Mesendoderm (in vitro differentiated cells): ENCODE data around the gene ZNF341.

Experiments used
- DNase-seq: peaks from one replicate; pipeline ENCODE4 v3.0.0; 2013
- H2AK5ac ChIP-seq: 2 replicates; pipeline ENCODE4 v1.6.1; 2013; ENCODE audit warnings: low read length, inconsistent platforms
- H2BK120ac ChIP-seq: 2 replicates; pipeline ENCODE4 v1.6.1; 2013; ENCODE audit warnings: low read depth, mild to moderate bottlenecking, low read length, moderate library complexity, mixed read lengths
- H2BK15ac ChIP-seq: replicated peaks from 2 replicates; pipeline ENCODE4 v1.6.1; 2013; ENCODE audit warnings: low read depth, mild to moderate bottlenecking, moderate library complexity
- H2BK5ac ChIP-seq: 2 replicates; pipeline ENCODE4 v1.6.1; 2013; ENCODE audit warnings: low read length, inconsistent platforms
- H3K18ac ChIP-seq: 2 replicates; pipeline ENCODE4 v1.6.1; 2013; ENCODE audit warnings: mild to moderate bottlenecking, low read length, mixed read lengths
- H3K23ac ChIP-seq: one replicate; pipeline ENCODE4 v1.6.1; 2013; ENCODE audit warnings: low read length
- H3K27ac ChIP-seq: 2 replicates; pipeline ENCODE4 v1.5.1; 2013; ENCODE audit warnings: low read depth, mild to moderate bottlenecking, inconsistent platforms, low read length, moderate library complexity
- H3K27me3 ChIP-seq: 2 replicates; pipeline ENCODE4 v1.6.1; 2013; ENCODE audit warnings: low read length, control low read depth, mild to moderate bottlenecking, inconsistent platforms; ENCODE audit not compliant: insufficient read depth, poor library complexity
- H3K36me3 ChIP-seq: 2 replicates; pipeline ENCODE4 v1.6.1; 2013; ENCODE audit warnings: low read length, inconsistent platforms; ENCODE audit not compliant: control insufficient read depth, insufficient read depth
- H3K4ac ChIP-seq: one replicate; pipeline ENCODE4 v1.6.1; 2013; ENCODE audit warnings: low read depth, mild to moderate bottlenecking, low read length, moderate library complexity
- H3K4me1 ChIP-seq: 2 replicates; pipeline ENCODE4 v1.6.1; 2013; ENCODE audit warnings: low read depth, low read length, inconsistent platforms; ENCODE audit not compliant: control insufficient read depth
- H3K4me2 ChIP-seq: 2 replicates; pipeline ENCODE4 v1.6.1; 2013; ENCODE audit warnings: low read length
- H3K4me3 ChIP-seq: 2 replicates; pipeline ENCODE4 v1.5.1; 2013; ENCODE audit warnings: mild to moderate bottlenecking, low read length
- H3K56ac ChIP-seq: one replicate; pipeline ENCODE4 v1.6.1; 2013; ENCODE audit warnings: low read length
- H3K79me1 ChIP-seq: 2 replicates; pipeline ENCODE4 v1.6.1; 2013; ENCODE audit warnings: low read length, inconsistent platforms
- H3K79me2 ChIP-seq: 2 replicates; pipeline ENCODE4 v1.6.1; 2013; ENCODE audit warnings: mild to moderate bottlenecking, low read length; ENCODE audit not compliant: control insufficient read depth, insufficient read depth
- H3K9ac ChIP-seq: 2 replicates; pipeline ENCODE4 v1.6.1; 2013; ENCODE audit warnings: low read length, inconsistent platforms
- H4K5ac ChIP-seq: one replicate; pipeline ENCODE4 v1.6.1; 2013; ENCODE audit warnings: low read length
- H4K8ac ChIP-seq: one replicate; pipeline ENCODE4 v1.6.1; 2013; ENCODE audit warnings: low read depth, mild to moderate bottlenecking, control low read depth, low read length, moderate library complexity
- WGBS: extraction: QIAGEN DNeasy Blood & Tissue Kit; methylation state at CpG from one replicate; pipeline ENCODE4 v1.1.7; 2013; ENCODE audit warnings: low lambda C conversion rate, missing lambda C conversion rate; ENCODE audit not compliant: insufficient coverage; ENCODE audit errors: extremely low coverage; 5-methylcytosine and 5-hydroxymethylcytosine counted together

The ZNF341 gene

GRCh38 chr20:33772439-33772838 lies 40.6 kb downstream of the ZNF341 start:
- H3K4me1 ChIP-seq: no peaks in the 10 kb centered on the region
- H3K9ac ChIP-seq: no peak overlapping the region
- H3K79me1 ChIP-seq: no peaks in the 10 kb centered on the region
- H3K36me3 ChIP-seq: no peaks in the 10 kb centered on the region
- no CpG with 5 or more reads among the region's 3 CpGs for WGBS
- no peak overlapping the region for H2BK15ac ChIP-seq
- no peak overlapping the region for H3K18ac ChIP-seq
- no peak overlapping the region for H4K5ac ChIP-seq
- no peaks in the 10 kb centered on the region for H3K79me2 ChIP-seq
- H3K23ac ChIP-seq: no peak overlapping the region
- H3K4me2 ChIP-seq: no peak overlapping the region
- H2AK5ac ChIP-seq: no peak overlapping the region
- no peak overlapping the region for H3K27ac ChIP-seq
- no peak for DNase-seq
- H2BK120ac ChIP-seq: no peak overlapping the region
- H2BK5ac ChIP-seq: no peak overlapping the region
- H3K4me3 ChIP-seq: no peak overlapping the region
- no peak overlapping the region for H4K8ac ChIP-seq
- H3K4ac ChIP-seq: no peak overlapping the region
- H3K27me3 ChIP-seq: no peaks in the 10 kb centered on the region
- no peak overlapping the region for H3K56ac ChIP-seq

GRCh38 chr20:33773412-33774089 lies 41.8 kb downstream of the ZNF341 start:
- Histone ChIP-seq H3K18ac (no peak overlapping the region), H3K4ac (no peak overlapping the region), H3K4me3 (no peak overlapping the region), H2AK5ac (no peak overlapping the region), H3K4me1 (no peaks in the 10 kb centered on the region), H3K9ac (no peak overlapping the region), H3K56ac (no peak overlapping the region), H3K4me2 (no peak overlapping the region), H4K8ac (no peak overlapping the region), H2BK120ac (no peak overlapping the region), H3K79me2 (no peaks in the 10 kb centered on the region), H3K27me3 (no peaks in the 10 kb centered on the region), H3K79me1 (no peaks in the 10 kb centered on the region), H3K36me3 (no peaks in the 10 kb centered on the region), H3K23ac (no peak overlapping the region), H4K5ac (no peak overlapping the region), H3K27ac (no peak overlapping the region), H2BK5ac (no peak overlapping the region), H2BK15ac (no peak overlapping the region)
- no peak for DNase-seq
- no CpG with 5 or more reads among the region's 2 CpGs for WGBS

- H3K36me3 ChIP-seq: no peaks in the 10 kb centered on the region
- DNase-seq: no peak
- H4K8ac ChIP-seq: no peak overlapping the region
- H3K27ac ChIP-seq: no peak overlapping the region
- no peak overlapping the region for H2BK5ac ChIP-seq
- H3K18ac ChIP-seq: no peak overlapping the region
- H3K9ac ChIP-seq: no peak overlapping the region
- no peak overlapping the region for H2BK15ac ChIP-seq
- WGBS: no CpG with 5 or more reads among the region's 2 CpGs
- no peak overlapping the region for H3K4me3 ChIP-seq
- H3K4ac ChIP-seq: no peak overlapping the region
- no peaks in the 10 kb centered on the region for H3K79me2 ChIP-seq
- H3K27me3 ChIP-seq: no peaks in the 10 kb centered on the region
- peaks cover 4% of the 10 kb centered on the region for H3K4me1 ChIP-seq
- no peak overlapping the region for H2AK5ac ChIP-seq
- H3K4me2 ChIP-seq: no peak overlapping the region
- no peak overlapping the region for H4K5ac ChIP-seq
- H2BK120ac ChIP-seq: no peak overlapping the region
- no peaks in the 10 kb centered on the region for H3K79me1 ChIP-seq
- H3K23ac ChIP-seq: no peak overlapping the region
- no peak overlapping the region for H3K56ac ChIP-seq
Measured at GRCh38 chr20:33777816-33778215, 46.0 kb downstream of the ZNF341 start.

- Histone ChIP-seq H3K56ac (no peak overlapping the region), H3K4me2 (no peak overlapping the region), H3K4ac (no peak overlapping the region), H2BK15ac (no peak overlapping the region), H3K18ac (no peak overlapping the region), H4K8ac (no peak overlapping the region), H3K27me3 (no peaks in the 10 kb centered on the region), H3K23ac (no peak overlapping the region), H3K79me2 (no peaks in the 10 kb centered on the region), H2AK5ac (no peak overlapping the region), H3K79me1 (no peaks in the 10 kb centered on the region), H3K4me3 (no peak overlapping the region), H3K4me1 (peaks cover 4% of the 10 kb centered on the region), H2BK5ac (no peak overlapping the region), H3K27ac (no peak overlapping the region), H3K36me3 (no peaks in the 10 kb centered on the region), H3K9ac (no peak overlapping the region), H2BK120ac (no peak overlapping the region), H4K5ac (no peak overlapping the region)
- no peak for DNase-seq
- no CpG with 5 or more reads among the region's 4 CpGs for WGBS
Measured at GRCh38 chr20:33781133-33781532, 49.3 kb downstream of the ZNF341 start.

DNA sequence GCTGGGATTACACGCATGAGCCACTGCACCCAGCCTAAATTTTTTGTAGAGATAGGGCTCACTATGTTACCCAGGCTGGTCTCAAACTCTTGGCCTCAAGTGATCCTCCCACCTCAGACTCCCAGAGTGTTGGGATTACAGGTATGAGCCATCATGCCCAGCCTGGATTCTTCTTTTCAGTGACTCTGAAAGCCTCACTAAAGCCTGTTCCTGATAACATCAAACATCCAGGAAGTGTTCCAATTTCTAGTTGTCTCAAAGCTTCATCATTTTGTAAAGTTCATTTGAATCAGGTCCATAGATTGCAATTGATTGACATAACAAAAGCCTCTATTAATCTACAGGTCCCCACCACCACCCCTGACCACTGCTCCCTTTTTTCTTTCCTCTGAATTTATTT lies 50.1 kb downstream of the ZNF341 start:
- peaks cover 4% of the 10 kb centered on the region for H3K4me1 ChIP-seq
- H4K8ac ChIP-seq: no peak overlapping the region
- no peak overlapping the region for H3K9ac ChIP-seq
- H3K4me2 ChIP-seq: no peak overlapping the region
- no peak overlapping the region for H2BK120ac ChIP-seq
- DNase-seq: no peak
- no peaks in the 10 kb centered on the region for H3K79me2 ChIP-seq
- WGBS: no CpG with 5 or more reads among the region's 1 CpG
- no peak overlapping the region for H3K56ac ChIP-seq
- H3K79me1 ChIP-seq: no peaks in the 10 kb centered on the region
- no peak overlapping the region for H3K27ac ChIP-seq
- H3K18ac ChIP-seq: no peak overlapping the region
- no peak overlapping the region for H3K4ac ChIP-seq
- H3K23ac ChIP-seq: no peak overlapping the region
- H2BK5ac ChIP-seq: no peak overlapping the region
- no peak overlapping the region for H3K4me3 ChIP-seq
- no peaks in the 10 kb centered on the region for H3K36me3 ChIP-seq
- no peak overlapping the region for H4K5ac ChIP-seq
- H2AK5ac ChIP-seq: no peak overlapping the region
- H2BK15ac ChIP-seq: no peak overlapping the region
- H3K27me3 ChIP-seq: no peaks in the 10 kb centered on the region

GRCh38 chr20:33783256-33783655 lies 51.5 kb downstream of the ZNF341 start:
- Histone ChIP-seq H2BK5ac (no peak overlapping the region), H2BK120ac (no peak overlapping the region), H3K4me3 (no peak overlapping the region), H3K27ac (no peak overlapping the region), H4K5ac (no peak overlapping the region), H4K8ac (no peak overlapping the region), H3K9ac (no peak overlapping the region), H3K4me1 (peaks cover 4% of the 10 kb centered on the region), H3K79me1 (no peaks in the 10 kb centered on the region), H3K4me2 (no peak overlapping the region), H3K23ac (no peak overlapping the region), H2AK5ac (no peak overlapping the region), H3K27me3 (no peaks in the 10 kb centered on the region), H3K18ac (no peak overlapping the region), H2BK15ac (no peak overlapping the region), H3K56ac (no peak overlapping the region), H3K36me3 (no peaks in the 10 kb centered on the region), H3K79me2 (no peaks in the 10 kb centered on the region), H3K4ac (no peak overlapping the region)
- DNase-seq: no peak
- WGBS: no CpG with 5 or more reads among the region's 5 CpGs
